H9 (cell line): ENCODE data around the gene IL1RAP. TPM values are rescaled to one million over a fixed set of nuclear protein-coding genes. Genes with fewer than 3 reads are reported as not detected.

Experiments used
- DNase-seq: peaks from one replicate; pipeline ENCODE4 v3.0.0-alpha.2; 2017
- H2AFZ ChIP-seq: one replicate; pipeline ENCODE4 v1.6.1; 2013; ENCODE audit warnings: mild to moderate bottlenecking, low read length, control low read depth, moderate library complexity
- H2AK5ac ChIP-seq: 2 replicates; pipeline ENCODE4 v1.6.1; 2013; ENCODE audit warnings: low read length, control low read depth, mixed read lengths; ENCODE audit not compliant: insufficient read length
- H2BK120ac ChIP-seq: one replicate; pipeline ENCODE4 v1.6.1; 2013; ENCODE audit warnings: low read depth, mild to moderate bottlenecking, low read length, control low read depth, inconsistent platforms; ENCODE audit not compliant: poor library complexity, severe bottlenecking
- H2BK12ac ChIP-seq: 2 replicates; pipeline ENCODE4 v1.6.1; 2013; ENCODE audit warnings: low read length, control low read depth, mixed read lengths, low read depth; ENCODE audit not compliant: insufficient read length
- H2BK15ac ChIP-seq: 2 replicates; pipeline ENCODE4 v1.6.1; 2013; ENCODE audit warnings: low read depth, low read length, control low read depth
- H2BK20ac ChIP-seq: one replicate; pipeline ENCODE4 v1.6.1; 2013; ENCODE audit warnings: low read depth, mild to moderate bottlenecking, low read length, control low read depth, inconsistent platforms; ENCODE audit not compliant: poor library complexity, severe bottlenecking
- H2BK5ac ChIP-seq: 2 replicates; pipeline ENCODE4 v1.6.1; 2013; ENCODE audit warnings: low read length, control low read depth, mixed read lengths; ENCODE audit not compliant: insufficient read length
- H3K14ac ChIP-seq: 2 replicates; pipeline ENCODE4 v1.6.1; 2013; ENCODE audit warnings: low read length, control low read depth; ENCODE audit not compliant: insufficient read depth
- H3K18ac ChIP-seq: 2 replicates; pipeline ENCODE4 v1.6.1; 2013; ENCODE audit warnings: low read depth, mild to moderate bottlenecking, mixed read lengths, low read length, control low read depth; ENCODE audit not compliant: insufficient read length
- H3K23ac ChIP-seq: 2 replicates; pipeline ENCODE4 v1.6.1; 2013; ENCODE audit warnings: low read length, control low read depth, mixed read lengths, low read depth; ENCODE audit not compliant: insufficient read length
- H3K23me2 ChIP-seq: 2 replicates; pipeline ENCODE4 v1.6.1; 2013; ENCODE audit warnings: low read depth, mild to moderate bottlenecking, mixed read lengths, low read length, control low read depth; ENCODE audit not compliant: insufficient read length, poor library complexity, severe bottlenecking
- H3K27ac ChIP-seq: 2 replicates; pipeline ENCODE4 v1.5.1; 2013; ENCODE audit warnings: low read length, control low read depth, mixed read lengths, low read depth; ENCODE audit not compliant: insufficient read length
- H3K27me3 ChIP-seq: 2 replicates; pipeline ENCODE4 v1.6.1; 2013; ENCODE audit warnings: low read length, control low read depth, inconsistent platforms; ENCODE audit not compliant: insufficient read depth
- H3K4ac ChIP-seq: 2 replicates; pipeline ENCODE4 v1.6.1; 2013; ENCODE audit warnings: low read depth, mild to moderate bottlenecking, control low read depth, inconsistent platforms, low read length, moderate library complexity
- H3K4me1 ChIP-seq: 2 replicates; pipeline ENCODE4 v1.6.1; 2013; ENCODE audit warnings: low read length, control low read depth, inconsistent platforms; ENCODE audit not compliant: insufficient read depth
- H3K4me2 ChIP-seq: 2 replicates; pipeline ENCODE4 v1.6.1; 2013; ENCODE audit warnings: low read length, control low read depth, mixed read lengths; ENCODE audit not compliant: insufficient read length, insufficient read depth
- H3K56ac ChIP-seq: 2 replicates; pipeline ENCODE4 v1.6.1; 2013; ENCODE audit warnings: low read depth, mild to moderate bottlenecking, mixed read lengths, low read length, control low read depth; ENCODE audit not compliant: insufficient read length
- H3K79me1 ChIP-seq: 2 replicates; pipeline ENCODE4 v1.6.1; 2013; ENCODE audit warnings: low read depth, mild to moderate bottlenecking, moderate library complexity, low read length, control low read depth, inconsistent platforms; ENCODE audit not compliant: insufficient read depth, poor library complexity, severe bottlenecking
- H3K79me2 ChIP-seq: 2 replicates; pipeline ENCODE4 v1.6.1; 2013; ENCODE audit warnings: low read length, control low read depth, inconsistent platforms; ENCODE audit not compliant: insufficient read depth
- H3K9ac ChIP-seq: 2 replicates; pipeline ENCODE4 v1.6.1; 2013; ENCODE audit warnings: low read length, control low read depth, mixed read lengths; ENCODE audit not compliant: insufficient read length; ENCODE audit errors: extremely low read depth
- H3K9me3 ChIP-seq: one replicate; pipeline ENCODE4 v1.6.1; 2013; ENCODE audit warnings: low read depth, low read length, inconsistent platforms; ENCODE audit not compliant: control insufficient read depth
- H3T11ph ChIP-seq: one replicate; pipeline ENCODE4 v1.6.1; 2013; ENCODE audit warnings: mild to moderate bottlenecking, low read length, control low read depth, inconsistent platforms
- H4K20me1 ChIP-seq: one replicate; pipeline ENCODE4 v1.6.1; 2013; ENCODE audit not compliant: control insufficient read depth, insufficient read length, insufficient read depth
- H4K5ac ChIP-seq: 2 replicates; pipeline ENCODE4 v1.6.1; 2013; ENCODE audit warnings: low read depth, mild to moderate bottlenecking, mixed read lengths, low read length, control low read depth; ENCODE audit not compliant: insufficient read length
- H4K8ac ChIP-seq: replicated peaks from 2 replicates; pipeline ENCODE4 v1.6.1; 2013; ENCODE audit warnings: low read length, control low read depth, mixed read lengths, low read depth; ENCODE audit not compliant: insufficient read length
- H4K91ac ChIP-seq: 2 replicates; pipeline ENCODE4 v1.6.1; 2013; ENCODE audit warnings: low read depth, mild to moderate bottlenecking, moderate library complexity, mixed read lengths, low read length, control low read depth; ENCODE audit not compliant: insufficient read length
- H3K27ac Mint-ChIP-seq, 3 experiments: 2 replicates in 2 of 3; 3 replicates in 1 of 3; pipeline ENCODE4 v1.8.0; 2020 to 2021; ENCODE audit warnings: mixed read lengths in 3 of 3, mild to moderate bottlenecking in 1 of 3, moderate library complexity in 1 of 3
- H3K27me3 Mint-ChIP-seq: 2 replicates; pipeline ENCODE4 v1.8.0; 2021; ENCODE audit warnings: low read depth, mild to moderate bottlenecking, moderate library complexity, mixed read lengths
- H3K36me3 Mint-ChIP-seq, 3 experiments: 2 replicates in 2 of 3; 3 replicates in 1 of 3; pipeline ENCODE4 v1.8.0; 2020 to 2021; ENCODE audit warnings: low read depth in 3 of 3, mixed read lengths in 3 of 3; ENCODE audit not compliant: insufficient read depth in 1 of 3
- H3K4me1 Mint-ChIP-seq, 2 experiments: 2 replicates each; pipeline ENCODE4 v1.8.0; 2020; ENCODE audit warnings: mixed read lengths in 2 of 2
- H3K4me3 Mint-ChIP-seq, 2 experiments: 2 replicates in 1 of 2; 3 replicates in 1 of 2; pipeline ENCODE4 v1.8.0; 2020 to 2021; ENCODE audit warnings: mild to moderate bottlenecking in 2 of 2, mixed read lengths in 2 of 2, moderate library complexity in 1 of 2
- H3K9me3 Mint-ChIP-seq, 2 experiments: 2 replicates in 1 of 2; 3 replicates in 1 of 2; pipeline ENCODE4 v1.8.0; 2020; ENCODE audit warnings: mild to moderate bottlenecking in 2 of 2, mixed read lengths in 2 of 2, moderate library complexity in 1 of 2
- CTCF ChIP-seq: fragments of 200-600 bp; sonication (generic); conservative IDR thresholded peaks from 3 replicates; pipeline ENCODE4 v1.8.0; 2021; ENCODE audit warnings: antibody characterized with exemption, mild to moderate bottlenecking
- WGBS: extraction: QIAGEN DNeasy Blood & Tissue Kit; methylation state at CpG from one replicate; pipeline ENCODE4 v1.1.7; 2013; ENCODE audit warnings: missing lambda C conversion rate, low lambda C conversion rate, mixed read lengths; ENCODE audit not compliant: insufficient read length; ENCODE audit errors: extremely low coverage; 5-methylcytosine and 5-hydroxymethylcytosine counted together
- total RNA-seq: library from RNA; stranded (reverse); gene quantifications from 2 replicates; pipeline ENCODE4 v1.2.1, GENCODE V29; 2021

IL1RAP gene
- total RNA-seq, 1 experiment from 2014 or later = 4.6 TPM

GRCh38 chr3:190658106-190658505 lies 144.2 kb downstream of the IL1RAP start:
- Histone ChIP-seq H3T11ph (no peak overlapping the region), H3K23ac (no peak overlapping the region), H3K79me2 (no peaks in the 10 kb centered on the region), H4K20me1 (no peaks in the 10 kb centered on the region), H3K27me3 (no peaks in the 10 kb centered on the region), H2AFZ (no peak overlapping the region), H3K23me2 (no peaks in the 10 kb centered on the region), H2BK12ac (no peak overlapping the region), H3K56ac (no peak overlapping the region), H3K14ac (no peak overlapping the region), H2BK15ac (no peak overlapping the region), H2BK120ac (no peak overlapping the region), H3K27ac (no peak overlapping the region), H4K8ac (no peak overlapping the region), H2BK20ac (no peak overlapping the region), H2AK5ac (no peak overlapping the region), H4K5ac (no peak overlapping the region), H3K4me2 (no peak overlapping the region), H3K9me3 (no peaks in the 10 kb centered on the region), H3K18ac (no peak overlapping the region), H3K4ac (no peak overlapping the region), H4K91ac (no peak overlapping the region), H2BK5ac (no peak overlapping the region), H3K9ac (no peak overlapping the region), H3K4me1 (no peaks in the 10 kb centered on the region), H3K79me1 (no peaks in the 10 kb centered on the region)
- Mint-ChIP-seq H3K27me3 (no peaks in the 10 kb centered on the region), H3K4me1 (no peaks in the 10 kb centered on the region), H3K27ac (no peak overlapping the region), H3K36me3 (peaks cover 0 to 2% (median 0%) of the 10 kb centered on the region in 3 experiments; a peak in 2 of 7 replicates), H3K4me3 (no peak overlapping the region), H3K9me3 (peaks cover 2% of the 10 kb centered on the region in 2 experiments; a peak in 2 of 5 replicates)
- DNase-seq = no peak
- TF ChIP-seq CTCF = no peak
- no CpG with 5 or more reads among the region's 1 CpG for WGBS
